Inflammatory macrophage treated with lipopolysaccharide for 1 hour (primary cell): ENCODE data around the gene LMF2.
A peak's percentile ranks its signal among the peaks of the same experiment; 100 is the strongest.

Experiments used
- DNase-seq, 2 donors: peaks; one replicate each; pipeline ENCODE4 v3.0.0-alpha.2; 2020 to 2022

The LMF2 gene

DNA sequence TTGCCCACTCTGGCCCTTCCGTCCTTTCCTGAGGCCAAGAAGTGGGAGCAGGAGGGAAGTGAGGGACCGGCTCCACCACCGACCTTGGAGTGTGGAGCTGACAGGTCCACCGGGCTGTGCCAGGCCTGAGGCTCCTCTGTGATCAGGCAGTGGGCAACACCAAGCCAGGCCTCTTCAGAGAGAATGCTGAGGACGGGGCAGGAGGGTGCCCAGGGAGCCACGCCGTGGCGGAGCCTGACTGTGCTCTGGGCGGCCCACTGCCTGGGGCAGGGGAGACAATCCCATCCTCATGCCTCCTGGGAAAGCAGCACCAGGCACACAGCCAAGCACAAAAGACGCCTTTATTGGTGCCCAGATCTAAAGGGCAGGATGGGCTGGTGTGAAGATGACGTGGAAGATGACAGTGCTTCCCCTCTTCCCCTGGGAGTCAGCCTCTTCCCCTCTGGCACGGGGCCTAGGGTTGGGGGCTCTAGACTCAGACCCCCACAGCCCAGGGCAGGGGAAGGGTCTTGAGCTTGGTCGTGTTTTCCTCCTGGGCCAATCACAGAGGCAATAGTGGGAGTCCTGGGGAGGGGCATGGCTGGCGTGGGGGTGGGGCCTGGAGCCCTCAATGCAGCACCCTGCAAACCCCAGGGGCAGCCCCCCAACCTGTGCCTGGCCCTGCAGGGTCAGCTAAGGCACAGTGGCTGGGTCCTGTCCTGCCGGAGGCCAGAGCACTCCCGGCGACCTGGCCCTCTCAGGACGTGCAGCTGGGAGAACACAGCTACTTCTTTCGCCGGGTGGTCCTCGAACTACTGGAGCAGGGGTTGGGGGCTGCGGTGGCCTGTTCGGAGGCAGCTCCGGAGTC lies 4.7 kb downstream of the LMF2 start:
- no peak for DNase-seq

DNA sequence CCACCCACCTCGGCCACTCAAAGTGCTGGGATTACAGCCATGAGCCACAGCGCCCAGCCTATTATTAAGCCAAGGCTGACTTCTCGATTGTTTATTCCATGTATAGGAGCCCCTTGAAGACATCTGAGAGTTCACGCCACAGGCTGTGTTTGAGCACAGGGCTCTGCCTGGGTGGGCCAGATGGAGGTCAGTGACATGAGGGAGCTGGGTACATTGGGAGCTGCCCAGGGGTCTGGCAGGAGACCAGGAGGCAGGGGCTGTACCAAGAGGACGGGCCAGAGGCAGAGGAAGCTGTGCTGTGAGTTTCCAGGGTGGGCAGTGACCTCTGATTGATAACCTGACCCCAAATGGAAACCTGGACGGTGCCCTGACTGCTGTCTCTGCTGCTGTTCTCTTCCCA lies 5.4 kb downstream of the LMF2 start:
- no peak for DNase-seq

DNA sequence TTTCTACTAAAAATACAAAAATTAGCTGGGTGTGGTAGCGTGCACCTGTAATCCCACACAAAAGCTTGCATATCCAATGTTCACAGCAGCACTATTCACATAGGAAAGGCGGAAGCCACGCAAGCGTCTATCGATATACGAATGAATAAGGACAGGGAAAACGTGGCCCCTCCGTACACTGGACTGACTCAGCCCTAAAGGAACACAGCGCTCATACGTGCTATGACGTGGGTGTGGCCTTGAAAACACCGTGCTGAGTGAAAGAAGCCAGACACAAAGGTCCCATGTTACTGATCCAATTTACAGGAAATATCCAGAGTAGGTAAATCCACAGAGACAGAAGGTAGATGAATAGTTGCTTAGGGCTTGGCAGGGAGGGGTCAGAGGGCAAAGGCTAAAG lies 7.0 kb downstream of the LMF2 start:
- DNase-seq, result no peak

DNA sequence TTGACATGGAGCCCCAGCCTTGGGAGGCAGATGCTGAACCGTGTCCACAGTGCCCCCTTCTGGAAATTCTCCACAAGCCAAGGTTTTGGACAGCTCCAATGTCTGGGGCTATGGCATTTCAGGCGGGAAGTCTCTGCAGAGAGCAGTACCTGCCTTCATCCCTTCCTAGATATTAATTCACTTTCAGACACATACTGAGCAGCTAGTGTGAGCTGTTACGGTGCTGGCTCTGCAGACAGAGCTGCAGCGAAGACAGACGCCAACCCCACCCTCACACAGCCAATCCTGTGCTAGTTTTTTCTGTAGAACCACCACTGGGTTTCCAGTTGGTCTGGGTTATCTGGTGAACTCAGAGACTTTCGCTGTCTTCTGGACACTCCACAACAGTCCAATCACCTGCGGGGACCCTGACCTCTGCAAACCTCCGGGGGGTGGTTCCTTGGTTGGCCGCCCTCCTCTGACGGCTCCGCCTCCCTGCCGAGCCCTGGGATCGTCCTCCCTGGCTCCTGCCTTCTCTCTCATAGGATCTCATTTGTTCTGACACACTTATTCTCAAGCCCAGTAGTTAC lies 9.1 kb downstream of the LMF2 start:
- DNase-seq, result peak; percentile 45 to 89

DNA sequence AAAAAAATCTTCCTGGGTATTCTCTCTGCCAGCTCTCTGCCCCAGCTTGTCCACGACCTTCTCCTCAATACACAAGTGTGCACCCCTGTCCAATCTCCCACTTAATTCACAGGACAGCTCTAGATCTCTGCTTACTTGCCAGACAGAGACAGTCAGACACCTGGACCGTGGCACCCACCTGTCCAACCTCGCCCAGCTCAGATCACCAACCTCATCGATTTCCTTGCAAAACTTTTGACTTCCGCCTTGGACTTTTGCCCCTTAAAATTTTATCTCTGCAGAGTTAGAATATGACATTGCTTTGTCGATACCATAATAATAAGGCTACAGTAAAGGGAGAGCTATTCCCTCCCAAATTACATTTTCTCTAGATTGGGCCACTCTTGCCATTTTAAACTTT lies 10.4 kb downstream of the LMF2 start:
- no peak for DNase-seq

DNA sequence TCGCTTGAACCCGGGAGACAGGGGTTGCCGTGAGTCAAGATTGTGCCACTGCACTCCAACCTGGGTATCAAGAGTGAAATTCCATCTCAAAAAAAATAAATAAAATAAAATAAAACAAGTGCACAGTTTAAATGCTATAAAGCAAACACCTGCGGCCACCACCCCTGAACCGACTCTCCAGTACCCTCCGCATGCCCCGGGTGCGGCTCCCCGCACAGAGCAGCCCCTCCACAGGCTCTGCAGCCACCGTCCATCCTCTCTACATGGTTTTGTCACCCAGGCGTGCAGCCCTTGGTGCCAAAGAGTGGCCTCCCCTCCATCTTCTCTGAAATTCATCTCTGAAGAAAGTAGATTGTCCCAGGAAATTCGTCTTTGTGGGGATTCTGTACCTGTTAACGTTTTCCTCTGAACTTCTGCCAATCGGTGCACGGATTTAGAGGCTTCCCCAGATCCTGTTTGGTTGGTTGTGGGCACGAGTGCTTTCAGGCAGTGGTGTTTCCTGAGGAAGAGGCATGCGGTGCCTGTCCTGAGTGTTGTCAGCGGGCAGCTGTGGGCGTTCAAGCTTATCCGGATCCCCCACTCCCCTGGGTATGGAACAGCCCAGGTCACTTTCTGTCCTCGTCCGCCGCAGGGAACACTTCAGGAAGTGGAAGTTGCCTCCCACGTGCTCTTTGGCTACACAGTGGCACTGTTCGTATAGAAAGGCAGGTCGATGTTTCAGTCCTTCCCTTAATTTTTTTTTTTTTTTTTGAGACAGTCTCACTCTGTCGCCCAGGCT lies 16.8 kb downstream of the LMF2 start:
- peak; percentile 51 to 78 for DNase-seq

DNA sequence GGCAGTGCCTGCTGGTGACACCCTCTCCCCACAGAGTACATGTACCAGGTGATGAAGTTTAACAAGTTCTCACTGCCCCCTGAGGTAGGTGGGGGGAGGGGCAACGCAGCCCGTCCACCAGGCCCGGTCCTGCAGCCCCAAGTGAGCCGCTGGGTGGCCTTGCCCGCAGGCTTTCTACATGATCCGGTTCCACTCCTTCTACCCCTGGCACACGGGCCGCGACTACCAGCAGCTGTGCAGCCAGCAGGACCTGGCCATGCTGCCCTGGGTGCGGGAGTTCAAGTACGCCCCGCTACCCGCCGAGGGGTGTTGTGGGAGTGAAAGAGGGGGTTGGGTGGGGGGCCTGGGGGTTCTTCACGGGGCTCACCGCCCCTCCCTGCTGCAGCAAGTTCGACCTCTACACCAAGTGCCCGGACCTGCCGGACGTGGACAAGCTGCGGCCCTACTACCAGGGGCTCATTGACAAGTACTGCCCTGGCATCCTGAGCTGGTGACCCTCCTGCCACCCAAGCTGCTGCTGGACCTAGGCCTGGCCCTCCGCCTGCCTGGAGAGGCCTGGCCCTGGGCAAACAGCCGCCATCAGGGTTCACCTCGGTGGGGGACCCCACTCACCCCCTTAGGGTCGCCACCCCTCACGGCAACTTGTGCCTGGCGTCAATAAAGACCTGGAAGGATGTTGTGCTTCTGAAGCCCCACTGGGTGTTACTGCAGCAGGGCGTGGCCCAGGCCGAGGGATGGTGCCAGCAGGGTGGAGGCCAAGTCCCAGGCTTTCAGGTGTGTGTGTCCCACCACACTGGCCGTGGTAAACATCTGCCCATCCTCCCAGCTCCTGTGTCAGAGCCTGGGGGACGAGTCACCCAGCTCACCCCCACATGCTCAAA lies 17.9 kb downstream of the LMF2 start:
- no peak for DNase-seq

DNA sequence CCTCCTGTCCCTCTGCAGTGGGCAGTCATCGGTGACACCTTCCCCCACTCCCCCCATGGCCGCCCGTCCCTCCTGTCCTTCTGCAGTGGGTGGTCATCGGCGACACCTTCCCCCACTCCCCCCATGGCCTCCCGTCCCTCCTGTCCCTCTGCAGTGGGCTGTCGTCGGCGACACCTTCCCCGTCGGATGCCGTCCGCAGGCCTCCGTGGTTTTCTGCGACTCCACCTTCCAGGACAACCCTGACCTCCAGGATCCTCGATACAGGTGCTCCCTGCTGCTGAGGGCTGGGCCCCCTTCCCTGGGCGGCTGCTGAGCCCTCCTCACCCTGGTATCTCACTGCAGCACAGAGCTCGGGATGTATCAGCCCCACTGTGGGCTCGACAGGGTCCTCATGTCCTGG lies 18.6 kb downstream of the LMF2 start:
- no peak for DNase-seq

DNA sequence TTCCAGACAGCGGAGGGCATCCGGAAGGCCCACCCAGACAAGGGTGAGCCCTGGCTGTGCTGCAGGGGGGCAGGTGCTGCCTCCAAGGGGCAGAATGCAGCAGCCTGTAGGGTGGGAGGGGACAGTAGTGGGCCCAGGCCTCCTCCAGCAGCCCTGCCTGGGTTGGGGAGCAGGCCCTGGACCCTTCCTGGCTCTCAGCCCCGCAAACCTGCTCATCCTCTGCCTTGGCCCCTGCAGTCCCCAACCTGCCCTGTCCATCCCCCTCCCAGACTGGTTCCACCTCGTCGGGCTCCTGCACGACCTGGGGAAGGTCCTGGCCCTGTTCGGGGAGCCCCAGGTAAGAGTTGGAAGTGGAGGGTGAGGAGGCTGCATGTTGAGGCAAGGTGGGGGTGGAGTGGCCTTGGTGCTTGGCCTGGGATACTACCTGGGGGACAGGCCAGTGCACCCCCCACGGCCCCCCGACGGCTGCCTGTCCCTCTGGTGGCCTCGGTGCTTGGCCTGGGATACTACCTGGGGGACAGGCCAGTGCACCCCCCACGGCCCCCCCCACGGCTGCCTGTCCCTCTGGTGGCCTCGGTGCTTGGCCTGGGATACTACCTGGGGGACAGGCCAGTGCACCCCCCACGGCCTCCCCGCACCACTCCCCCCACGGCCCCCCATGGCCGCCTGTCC lies 19.4 kb downstream of the LMF2 start:
- DNase-seq, result no peak

DNA sequence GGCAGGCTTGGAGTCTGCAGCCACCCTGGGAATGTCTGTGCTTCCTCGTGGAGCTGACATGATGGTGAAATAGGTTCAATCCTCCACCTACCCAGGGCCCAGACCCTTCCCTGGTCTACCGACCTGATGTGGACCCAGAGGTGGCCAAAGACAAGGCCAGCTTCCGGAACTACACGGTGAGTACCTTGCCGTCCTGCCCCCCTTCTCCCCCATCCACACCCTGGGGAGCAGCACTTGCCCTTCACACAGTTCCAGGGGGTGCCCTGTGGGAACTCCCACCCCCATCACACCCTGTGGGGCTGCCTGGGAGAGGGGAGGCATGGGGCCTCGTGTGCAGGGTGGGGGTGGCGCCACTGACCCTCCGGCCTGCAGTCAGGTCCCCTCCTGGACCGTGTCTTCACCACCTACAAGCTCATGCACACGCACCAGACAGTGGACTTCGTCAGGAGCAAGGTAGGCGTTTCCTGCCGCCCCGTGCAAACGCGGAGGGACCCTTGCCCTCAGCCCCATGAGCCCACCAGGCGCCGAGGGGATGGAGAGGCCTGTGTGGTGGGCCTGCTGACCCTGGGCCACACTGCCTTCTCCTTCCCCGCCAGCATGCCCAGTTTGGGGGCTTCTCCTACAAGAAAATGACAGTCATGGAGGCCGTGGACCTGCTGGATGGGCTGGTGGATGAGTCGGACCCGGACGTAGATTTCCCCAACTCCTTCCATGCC lies 20.1 kb downstream of the LMF2 start:
- no peak for DNase-seq

DNA sequence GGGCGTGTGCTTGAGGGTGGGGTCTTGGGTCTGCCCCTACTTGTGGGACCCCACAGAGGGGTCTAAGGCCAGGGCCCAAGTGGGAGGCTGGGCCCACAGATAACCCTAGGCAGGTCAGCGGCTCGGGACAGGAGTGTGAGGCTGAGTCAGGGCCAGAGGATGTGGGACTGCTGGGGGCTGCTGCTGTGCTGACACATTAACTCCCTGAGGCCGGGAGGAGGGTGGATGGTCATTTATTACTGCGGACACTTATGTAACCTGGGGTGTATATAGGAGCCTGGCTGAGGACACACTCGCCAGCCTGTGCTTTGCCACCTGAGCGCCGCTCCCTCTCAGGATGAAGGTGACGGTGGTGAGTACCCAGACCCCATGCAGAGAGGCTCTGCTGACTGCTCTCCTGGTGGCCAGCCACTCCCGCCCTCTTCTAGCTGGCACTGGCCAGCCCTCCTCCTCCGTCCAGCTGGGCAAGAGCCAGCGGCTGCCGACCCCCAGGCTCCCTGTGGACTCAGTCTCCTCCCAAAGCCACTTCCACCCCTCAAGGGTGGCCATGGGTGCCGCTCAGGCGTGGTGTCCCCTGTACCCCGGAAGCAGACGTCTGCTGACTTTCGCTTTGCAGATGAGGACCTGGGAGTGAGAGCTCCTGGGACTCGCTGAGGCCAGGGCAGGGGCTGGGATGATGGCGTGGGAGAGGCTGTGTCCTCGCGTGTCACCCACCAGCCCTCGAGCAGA lies 20.8 kb downstream of the LMF2 start, which contains the start of gene MIOX:
MIOX (plus strand) TSS at position 299 of the 729 bp plus-strand sequence; CDS start at position 338, 39 bp downstream.
- no peak for DNase-seq

DNA sequence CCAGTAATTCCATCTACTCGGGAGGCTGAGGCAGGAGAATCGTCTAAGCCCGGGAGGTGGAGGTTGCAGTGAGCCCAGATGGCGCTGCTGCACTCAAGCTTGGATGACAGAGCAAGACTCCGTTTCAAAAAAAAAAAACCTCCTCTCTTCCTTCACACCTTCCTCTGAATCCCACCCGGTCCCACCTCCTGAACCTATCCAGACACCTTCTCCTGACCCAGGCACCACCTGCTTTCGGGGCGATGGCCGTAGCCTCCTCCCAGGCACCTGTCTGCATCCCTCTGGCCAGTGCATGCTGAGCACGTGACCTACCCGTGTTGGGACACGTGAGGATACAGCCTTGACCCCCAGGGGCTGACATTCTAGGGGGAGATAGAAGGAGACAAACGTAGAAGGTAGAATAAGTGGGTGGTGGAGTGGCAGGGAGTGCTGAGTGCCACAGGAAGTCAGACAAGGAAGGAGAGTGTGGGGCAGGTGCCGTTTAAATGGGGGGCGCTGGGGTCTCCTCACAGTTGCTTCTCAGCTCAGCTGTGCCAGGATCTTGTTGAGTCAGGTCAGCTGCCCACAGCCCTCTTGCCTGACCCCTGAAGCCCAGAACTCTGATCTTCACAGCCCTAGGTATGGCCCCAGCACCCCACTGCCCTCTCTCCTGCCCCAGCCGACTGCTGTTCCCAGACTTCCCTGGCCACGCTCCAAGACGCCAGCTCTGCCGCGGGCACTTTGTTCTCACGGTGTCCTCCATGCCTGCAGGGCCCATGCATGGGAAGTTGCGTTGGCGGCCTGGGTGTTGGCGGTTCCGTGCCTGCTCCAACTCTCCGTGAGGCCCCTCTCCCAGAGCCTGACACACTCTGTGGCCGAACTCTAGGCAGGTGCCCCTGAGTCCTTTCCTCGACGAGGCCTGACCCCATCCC lies 22.0 kb downstream of the LMF2 start:
- no peak for DNase-seq

DNA sequence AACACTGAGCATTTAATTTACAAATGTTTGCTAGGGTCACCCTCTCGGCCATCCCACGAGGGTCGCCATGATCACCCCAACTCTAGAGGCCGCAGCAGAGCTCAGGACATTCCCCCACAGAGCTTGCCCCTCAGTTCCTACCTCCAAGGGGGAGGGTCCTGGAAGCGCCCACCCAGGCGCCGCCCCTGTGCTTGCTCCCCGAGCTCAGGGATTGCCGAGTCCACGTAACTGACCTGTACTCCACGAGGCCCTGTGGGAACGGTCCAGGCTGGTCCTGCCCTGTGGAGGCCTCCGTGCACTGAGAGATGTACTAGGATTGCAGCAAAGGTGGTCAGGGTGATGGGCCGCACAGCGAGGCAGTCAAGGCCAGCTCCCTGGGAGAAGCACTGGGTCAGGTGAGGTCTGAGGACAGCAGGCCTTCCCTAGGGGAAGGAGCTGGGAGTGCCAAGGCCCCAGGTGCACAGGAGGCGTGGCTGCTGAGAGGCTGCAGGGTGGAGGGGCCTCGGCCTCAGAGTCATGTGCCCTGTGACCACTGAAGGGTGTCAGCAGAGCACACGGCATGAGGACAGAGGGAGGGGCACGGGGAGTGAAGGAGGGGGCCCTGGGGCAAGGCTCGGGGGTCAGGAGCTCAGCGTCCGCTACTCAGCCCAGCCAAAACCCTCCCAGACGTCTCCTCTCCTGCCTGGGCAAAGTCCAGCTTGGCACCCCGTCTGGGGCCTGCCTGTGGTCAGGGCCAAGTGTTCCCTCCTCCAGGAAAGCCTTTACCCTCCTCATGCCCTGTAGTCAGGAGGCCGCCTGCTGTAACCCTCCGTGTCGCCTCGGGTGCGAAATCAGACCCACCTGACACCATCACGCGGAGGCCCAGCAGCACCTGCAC lies 23.3 kb downstream of the LMF2 start:
- no peak for DNase-seq

DNA sequence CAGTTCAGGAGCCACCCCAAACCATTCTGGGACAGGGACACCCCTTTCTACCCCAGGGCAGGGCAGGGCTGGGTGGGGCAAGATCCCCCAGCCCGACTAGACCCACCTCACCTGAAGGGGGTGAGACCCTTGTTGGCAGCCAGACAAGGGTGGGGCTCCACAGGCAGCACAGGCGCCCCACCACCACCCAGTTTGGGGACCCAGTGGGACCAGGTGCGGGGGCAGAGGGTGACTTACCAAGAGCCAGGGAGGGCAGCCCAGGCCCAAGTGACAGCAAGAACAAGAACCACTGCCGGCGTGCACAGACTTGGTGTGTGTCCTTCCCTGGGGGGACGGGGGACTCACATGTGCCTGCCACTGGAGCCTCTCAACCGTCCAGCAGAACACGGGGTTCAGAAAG lies 23.9 kb downstream of the LMF2 start:
- DNase-seq, result no peak

DNA sequence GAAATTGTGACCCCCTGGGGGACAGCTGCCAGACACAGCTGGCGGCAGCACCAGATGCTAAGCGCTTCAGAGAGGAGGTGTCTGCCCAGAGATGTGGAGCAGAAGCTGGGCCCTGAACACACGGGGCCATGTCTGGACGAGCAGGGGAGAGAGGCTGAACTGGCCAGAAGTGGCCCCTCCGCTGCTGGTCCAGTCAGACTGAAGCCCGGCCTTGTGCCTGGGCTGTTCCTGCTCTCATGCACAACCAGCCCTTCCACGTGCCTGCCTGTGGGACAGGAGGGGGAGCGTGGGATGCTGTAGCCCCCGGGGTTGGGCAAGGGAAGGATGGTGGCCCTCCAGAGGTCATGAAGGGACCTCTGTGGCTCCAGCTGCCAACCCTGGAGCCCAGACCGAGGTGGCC lies 24.4 kb downstream of the LMF2 start:
- no peak for DNase-seq

DNA sequence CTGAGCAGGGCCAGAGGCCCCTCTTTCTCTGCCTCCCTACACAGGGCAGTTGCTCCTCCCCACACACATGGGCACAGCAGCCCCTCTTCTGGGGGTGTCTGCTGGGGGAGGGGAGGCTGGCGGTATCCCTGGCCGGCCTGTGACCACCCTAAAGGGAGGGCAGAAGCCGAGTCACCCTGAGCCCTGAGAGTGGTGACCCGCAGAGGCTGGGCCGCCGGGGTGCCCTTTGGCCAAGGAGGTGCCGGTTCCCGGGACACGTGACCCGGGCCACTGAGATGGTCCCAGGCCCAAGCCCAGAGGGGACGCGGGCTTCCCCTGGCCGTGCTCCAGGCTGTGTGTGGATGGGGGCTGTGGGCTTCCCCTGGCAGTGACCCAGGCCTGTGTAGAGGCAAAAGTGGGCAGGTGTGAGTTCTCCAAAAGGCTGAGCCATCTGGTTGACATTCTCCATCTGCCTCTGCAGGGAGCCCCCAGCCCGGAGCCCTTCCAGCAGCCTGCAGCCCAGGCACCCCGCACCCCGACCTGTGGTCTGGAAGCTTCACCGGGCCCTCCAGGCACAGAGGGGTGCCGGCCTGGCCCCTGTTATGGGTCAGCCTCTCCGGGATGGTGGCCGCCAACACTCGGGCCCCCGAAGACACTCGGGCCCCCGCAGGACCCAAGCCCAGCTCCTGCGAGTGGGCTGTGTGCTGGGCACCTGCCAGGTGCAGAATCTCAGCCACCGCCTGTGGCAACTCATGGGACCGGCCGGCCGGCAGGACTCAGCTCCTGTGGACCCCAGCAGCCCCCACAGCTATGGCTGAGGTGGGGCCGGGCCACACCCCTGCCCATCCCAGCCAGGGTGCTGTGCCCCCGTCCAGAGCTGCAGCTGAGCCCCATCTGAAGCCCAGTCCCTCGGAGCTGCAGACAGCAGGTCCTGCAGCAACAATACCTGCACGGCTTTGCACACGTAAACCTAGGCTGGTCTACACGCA lies 25.1 kb downstream of the LMF2 start:
- no peak for DNase-seq

DNA sequence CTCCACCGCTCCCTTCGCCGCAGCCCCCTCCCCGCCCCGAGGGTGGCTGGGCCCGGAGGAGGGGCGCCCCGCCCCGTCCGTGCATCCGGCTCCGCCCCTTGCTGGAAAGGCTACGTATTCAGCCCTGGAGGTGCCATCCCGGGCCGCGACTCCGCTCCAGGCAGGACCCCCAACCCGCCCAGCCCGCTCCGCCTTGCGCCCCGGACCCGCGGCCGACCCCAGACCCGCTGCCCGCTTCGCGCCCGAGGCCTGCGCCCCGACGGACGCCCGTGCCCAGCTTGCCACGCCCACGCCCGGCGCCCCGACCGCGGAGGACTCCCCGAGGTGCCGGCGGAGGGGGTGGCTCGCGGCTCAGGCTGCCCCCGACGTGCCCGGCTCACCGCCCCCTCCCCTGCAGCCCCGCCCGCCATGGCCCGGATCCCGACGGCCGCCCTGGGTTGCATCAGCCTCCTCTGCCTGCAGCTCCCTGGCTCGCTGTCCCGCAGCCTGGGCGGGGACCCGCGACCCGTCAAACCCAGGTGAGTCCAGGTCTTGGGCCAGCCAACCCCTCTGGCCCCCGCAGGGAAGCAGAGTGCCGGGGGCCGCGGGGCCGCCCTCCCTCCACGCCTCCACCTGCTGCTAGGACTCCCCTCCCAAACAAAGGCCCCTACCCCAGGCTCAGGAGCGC lies 25.9 kb downstream of the LMF2 start, which contains the start of gene ADM2:
ADM2 (plus strand) TSS at position 104 of the 667 bp plus-strand sequence; CDS start at position 409, 305 bp downstream.
- DNase-seq, result no peak
